Measurements from ENCODE around the gene RIT2. TPM values are rescaled to one million over a fixed set of nuclear protein-coding genes. Genes with fewer than 3 reads are reported as not detected.

Gene RIT2
- total RNA-seq, 1 donor from 2014 or later: 21.8 TPM

- no peak for DNase-seq
Observed at GRCh38 chr18:42925036-42925435, 190.4 kb downstream of the RIT2 start.

DNA sequence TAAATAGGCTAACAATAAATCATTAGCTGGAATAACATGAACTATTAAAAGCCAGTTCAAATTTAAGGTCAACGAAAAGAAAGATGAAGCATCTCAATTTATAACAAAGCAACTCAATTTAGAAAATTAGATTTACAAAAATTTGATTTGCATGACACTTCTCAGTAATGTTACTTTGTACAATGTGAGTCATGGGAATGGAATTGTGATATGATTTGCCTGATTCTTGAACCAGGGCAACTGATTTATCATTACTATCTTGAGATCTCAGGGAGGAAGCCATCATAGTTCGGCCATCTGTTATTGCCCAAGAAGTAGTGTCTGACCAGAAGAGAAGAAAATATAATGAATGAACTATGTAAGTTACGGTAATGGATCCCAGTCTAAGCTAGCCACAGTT, 193.1 kb downstream of the RIT2 start:
- no peak for DNase-seq

DNA sequence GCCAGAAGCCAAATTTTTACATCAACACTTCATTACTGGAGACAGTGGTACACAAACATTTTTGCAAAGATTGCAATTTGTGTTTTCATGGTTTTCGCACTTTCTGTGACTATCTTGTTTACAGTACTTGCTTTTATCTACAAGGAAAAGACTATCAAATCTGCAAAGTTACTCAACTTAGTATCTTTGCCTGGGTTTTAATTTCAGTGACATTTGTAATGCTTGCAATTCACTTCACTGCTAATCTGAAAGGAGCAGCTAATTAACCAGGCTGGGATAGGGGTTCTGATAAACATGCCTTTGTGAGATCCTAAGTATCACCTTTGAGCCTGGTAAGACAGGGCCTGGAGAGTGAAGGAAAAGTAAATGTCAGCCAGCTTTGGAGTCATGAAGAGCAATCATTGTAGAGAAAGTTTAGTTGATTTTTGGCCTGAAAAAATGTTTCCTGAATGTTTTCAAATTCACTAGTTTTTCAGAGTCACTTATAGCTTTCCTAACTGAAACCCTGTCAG, 194.2 kb downstream of the RIT2 start:
- DNase-seq: no peak

GRCh38 chr18:42920621-42921020, 194.9 kb downstream of the RIT2 start:
- DNase-seq: no peak

- no peak for DNase-seq
Observed at GRCh38 chr18:42915299-42915698, 200.2 kb downstream of the RIT2 start.

DNA sequence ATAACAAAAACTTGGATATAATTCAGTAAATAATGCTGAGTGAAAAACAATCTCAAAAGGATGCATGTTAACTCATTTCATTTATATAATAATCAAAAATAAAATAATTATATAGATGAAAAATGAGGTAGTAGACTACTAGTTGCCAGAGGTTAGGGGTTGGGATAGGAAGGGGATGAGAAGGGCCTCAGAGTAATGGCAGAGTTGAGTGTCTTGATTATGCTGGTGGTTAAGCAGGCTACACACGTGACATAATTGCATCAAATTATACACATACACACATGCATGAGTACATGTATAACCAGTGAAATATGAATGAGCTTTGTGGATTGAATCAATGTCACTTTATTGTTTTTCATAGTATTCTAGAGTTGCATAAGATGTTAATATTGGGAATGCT, 201.0 kb downstream of the RIT2 start:
- DNase-seq: no peak

DNA sequence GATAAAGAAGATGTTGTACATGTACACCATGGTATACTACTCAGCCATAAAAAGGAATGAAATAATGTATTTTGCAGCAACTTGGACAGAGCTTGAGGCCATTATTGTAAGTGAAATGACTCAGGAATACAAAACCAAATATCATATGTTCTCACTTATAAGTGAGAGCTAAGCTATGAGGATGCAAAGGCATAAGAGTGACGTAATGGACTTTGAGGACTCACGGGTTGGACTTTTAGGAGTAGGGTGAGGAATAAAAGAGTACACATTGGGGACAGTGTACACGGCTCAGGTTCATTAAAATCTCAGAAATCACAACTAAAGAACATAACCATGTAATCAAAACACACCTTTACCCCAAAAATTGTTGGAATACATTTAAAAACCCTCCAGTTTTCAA, 206.4 kb downstream of the RIT2 start:
- DNase-seq: no peak

GRCh38 chr18:42906761-42907160, 208.7 kb downstream of the RIT2 start:
- no peak for DNase-seq

GRCh38 chr18:42901161-42901560, 214.3 kb downstream of the RIT2 start:
- DNase-seq: no peak

DNA sequence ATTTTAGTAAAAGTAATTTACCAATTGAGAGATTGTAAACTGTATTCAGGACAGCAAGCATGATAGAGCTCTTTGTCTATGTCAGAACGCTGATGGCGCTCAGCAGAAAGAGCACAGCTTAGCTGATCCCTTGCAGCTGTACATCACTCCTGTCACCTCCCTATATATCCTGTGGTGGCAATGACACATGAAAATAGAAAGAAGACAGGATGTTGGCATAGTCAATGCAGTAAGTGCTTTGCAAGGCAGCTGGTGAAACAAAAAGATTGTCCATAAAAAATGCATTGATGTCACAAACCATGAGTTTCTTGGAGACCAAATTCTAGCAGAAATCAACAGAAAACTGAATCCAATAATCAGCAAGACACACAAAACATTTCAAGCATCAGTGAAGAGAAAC, 221.5 kb downstream of the RIT2 start:
- DNase-seq: no peak

DNA sequence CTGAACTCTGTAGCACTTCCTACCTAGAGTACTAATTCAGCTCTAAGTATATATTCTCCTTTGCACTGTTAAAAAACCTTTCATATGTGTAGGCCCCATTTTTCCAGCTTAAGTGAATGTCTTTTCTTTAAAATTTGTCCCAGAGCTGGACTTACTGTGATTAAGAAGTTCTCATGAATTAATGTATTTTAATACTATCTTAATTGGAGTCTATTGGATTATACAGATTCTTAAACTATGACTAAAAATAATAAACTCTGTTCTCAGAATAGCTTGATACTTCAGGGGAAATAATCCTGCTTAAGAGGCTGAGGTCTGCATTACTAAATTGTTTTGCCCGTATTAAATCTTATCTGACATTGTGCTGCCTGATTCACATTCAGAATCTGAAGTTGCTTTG, 223.3 kb downstream of the RIT2 start:
- DNase-seq: no peak

DNA sequence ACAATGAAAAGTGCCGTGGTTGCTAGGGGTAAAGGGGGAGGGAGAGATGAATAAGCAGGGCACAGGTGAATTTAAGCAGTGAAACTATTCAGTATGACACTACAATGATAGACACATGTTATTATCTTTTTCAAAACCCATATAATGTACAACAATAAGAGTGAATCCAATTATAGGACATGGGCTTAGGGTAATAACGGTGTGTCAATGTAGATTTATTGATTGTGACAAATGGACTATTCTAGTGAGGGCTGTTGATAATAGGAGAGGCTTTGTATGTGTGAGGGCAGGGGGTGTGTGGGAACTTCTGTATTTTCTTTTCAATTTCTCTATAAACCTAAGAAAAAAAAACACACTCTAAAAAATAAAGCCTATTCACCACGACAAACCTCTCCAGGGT, 223.8 kb downstream of the RIT2 start:
- no peak for DNase-seq

DNA sequence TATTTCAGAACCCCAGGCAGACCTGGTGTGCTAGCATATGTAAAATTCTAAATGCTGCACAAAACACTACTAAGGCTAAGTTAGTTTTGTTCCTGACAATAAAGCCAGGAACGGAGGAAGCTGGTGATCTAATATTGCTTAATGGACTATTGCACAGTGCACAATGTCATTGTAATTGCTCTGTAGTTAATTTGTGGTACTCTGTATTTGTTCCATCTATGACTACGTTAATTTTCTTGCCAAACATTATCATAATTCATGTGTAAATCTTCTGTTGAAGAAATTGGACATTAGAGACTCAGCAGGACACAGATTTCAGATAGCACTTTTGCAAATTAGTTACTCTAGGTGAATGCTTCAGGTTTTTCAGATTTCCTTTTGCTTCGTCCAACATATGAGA, 232.3 kb downstream of the RIT2 start:
- DNase-seq: no peak

DNA sequence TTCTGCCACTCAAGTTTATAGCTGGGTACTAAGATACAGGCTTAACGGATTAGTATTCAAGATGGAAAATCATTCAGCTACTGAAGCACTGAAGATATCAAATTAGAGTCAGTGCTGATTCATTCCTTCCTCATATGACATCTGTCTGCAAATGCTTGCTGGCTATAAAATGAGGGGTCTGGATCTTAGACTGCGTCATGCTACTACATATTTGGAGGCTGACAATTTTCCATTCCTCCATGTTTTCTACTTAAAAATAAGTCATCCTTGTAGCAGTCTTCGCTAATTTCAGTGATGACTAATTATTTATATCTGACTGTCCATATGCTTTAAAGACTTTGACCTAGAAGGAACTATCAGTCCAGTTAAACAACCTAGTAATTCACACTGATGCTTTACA, 233.4 kb downstream of the RIT2 start:
- no peak for DNase-seq

GRCh38 chr18:42872838-42873237, 242.6 kb downstream of the RIT2 start:
- no peak for DNase-seq

DNA sequence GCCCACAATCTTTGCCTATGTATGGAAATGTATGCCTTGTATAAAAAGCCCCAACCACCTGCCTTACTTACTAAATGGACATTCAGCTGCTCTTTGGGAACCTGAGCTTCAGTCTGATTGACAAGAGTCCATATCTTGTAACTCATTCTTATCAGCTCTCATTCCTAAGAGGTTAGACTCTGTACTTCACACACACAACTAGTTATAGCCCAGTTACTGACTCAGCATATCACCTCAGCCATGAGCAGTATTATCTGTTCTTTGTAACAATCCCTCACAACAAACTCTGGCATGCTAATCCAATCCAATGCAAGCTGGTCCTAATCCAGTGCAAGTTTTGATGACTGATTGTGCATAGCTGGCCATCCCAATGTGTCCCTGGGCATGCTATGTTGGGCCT, 250.6 kb downstream of the RIT2 start:
- no peak for DNase-seq

DNA sequence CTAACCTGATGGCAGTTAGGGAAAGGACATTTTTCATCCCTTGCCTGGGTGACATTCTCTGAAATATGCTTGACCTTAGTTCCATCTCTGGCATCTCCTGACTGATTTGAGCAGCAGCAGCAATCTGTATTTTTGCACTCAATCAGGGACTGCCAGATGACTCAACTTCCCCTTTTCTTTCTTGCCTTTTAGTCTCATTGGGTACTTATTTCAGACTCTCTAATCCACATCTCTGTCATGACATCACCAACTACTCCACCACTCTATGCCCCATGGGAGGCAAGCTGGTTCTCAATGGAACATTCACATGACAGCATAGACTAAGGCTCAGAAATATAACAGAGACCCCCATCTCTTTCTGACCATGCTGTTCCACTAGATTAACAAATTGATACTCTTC, 254.2 kb downstream of the RIT2 start:
- DNase-seq: no peak

GRCh38 chr18:42860548-42860947, 254.9 kb downstream of the RIT2 start:
- no peak for DNase-seq

DNA sequence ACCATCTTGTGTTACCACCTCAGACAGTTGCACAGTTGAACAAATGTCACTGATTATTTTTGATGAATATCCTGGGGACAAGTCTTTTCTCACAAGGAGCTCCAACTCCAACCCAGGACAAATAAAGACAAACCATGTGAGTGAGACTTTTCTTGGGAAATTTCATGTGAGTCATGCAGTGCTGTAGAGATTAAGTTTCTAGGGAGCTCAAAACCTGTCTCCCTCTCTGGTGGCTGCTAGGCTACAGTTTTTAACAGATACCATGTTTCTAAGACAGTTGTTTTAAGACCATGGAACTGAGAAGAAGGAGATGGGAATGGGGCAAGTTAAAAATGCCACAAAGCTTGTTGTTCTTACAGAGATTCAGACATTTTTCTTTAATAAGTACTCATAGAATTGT, 255.5 kb downstream of the RIT2 start:
- no peak for DNase-seq

- no peak for DNase-seq
Observed at GRCh38 chr18:42854558-42854957, 260.9 kb downstream of the RIT2 start.

DNA sequence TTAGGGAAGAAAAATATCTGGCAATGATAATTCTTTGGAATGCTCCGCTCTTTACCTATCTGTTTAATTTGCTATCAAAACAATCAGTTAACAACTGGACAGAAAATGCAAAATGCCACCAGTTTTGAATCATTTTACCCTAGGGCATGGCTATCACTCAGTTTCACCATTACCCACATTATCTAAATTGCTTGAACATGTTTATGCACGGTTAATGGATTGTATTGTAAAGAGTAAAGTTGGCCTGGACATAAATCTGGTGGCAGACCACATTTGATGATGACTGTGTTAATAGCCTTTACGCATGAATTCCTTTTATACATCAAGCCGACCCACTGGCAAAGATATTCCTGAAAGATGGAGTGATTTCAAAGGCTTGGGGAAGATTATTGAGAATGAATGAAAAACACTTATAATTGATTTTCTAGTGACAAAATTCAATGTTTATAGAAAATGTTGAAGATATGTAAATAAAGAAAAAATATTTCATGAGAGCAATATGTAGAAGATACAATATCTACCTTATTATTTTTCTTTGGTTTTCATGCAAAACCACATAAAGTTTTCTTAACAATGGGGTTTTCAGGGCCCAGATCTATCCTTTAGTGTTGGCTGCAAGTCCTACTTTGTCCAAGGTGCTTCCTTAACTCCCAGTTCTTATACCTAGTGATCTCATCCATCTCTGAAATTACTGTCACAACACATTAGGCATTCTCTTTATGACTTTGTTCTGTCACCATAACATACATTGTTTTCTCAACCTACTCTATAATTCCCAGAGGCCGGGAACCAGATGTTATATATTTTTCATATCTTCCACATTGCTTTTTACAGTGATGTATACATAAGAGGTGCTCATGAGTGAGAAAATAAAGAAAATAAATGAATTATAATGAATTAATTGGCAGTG, 265.1 kb downstream of the RIT2 start:
- DNase-seq: no peak

DNA sequence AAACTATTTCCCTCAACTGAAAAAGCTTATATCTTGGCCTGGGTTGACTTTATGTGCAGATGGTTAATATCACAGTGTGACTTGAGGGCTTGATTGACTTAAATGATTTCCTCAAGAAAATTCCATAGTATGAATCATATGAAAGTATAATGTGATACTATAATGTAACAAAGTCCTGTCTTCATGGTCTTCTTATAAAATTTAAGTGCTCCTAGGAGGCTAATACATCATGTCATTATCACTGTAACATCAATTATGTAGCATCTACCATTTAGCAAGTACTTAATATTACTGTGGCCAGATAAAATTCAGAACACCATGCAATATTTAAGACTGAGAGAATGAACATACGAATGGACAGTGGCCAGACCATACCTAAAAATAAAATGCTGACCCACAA, 276.1 kb downstream of the RIT2 start:
- no peak for DNase-seq

GRCh38 chr18:42838546-42839145, 276.8 kb downstream of the RIT2 start:
- no peak for DNase-seq

DNA sequence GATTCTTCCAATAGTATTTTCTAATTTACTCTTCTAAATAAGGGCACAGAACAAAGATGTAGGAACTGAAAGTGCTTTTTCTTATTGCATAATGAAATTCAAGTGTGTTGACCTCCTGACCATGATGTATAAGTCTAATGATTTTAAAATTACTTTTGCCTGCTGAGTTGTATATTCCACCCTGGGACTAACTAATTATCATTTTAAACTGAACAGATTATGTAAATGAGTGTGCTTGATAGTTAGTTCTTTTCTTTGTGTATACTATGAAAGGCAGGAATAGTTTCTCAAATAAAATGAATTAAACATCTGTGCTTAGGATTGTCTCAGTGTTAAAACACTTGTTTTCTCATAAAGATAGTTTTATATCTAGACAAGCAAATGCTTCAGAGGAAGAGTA, 284.5 kb downstream of the RIT2 start:
- no peak for DNase-seq
